ENCODE results near the gene SLC38A10. TPM values are rescaled to one million over a fixed set of nuclear protein-coding genes. Genes with fewer than 3 reads are reported as not detected.

SLC38A10 gene
- total RNA-seq, 4 donors from 2014 or later: 37.8 to 49.8 (median 45.3) TPM

- H3K4me3 ChIP-seq: no peak overlapping the region
- no peak for DNase-seq
- TF ChIP-seq CTCF (IDR thresholded peaks at IDR 0.05) (peak; percentile 71 to 90 (median 84)), POLR2A (IDR thresholded peaks at IDR 0.05) (no peak)
- H3K27me3 ChIP-seq: no peaks in the 10 kb centered on the region
- no peaks in the 10 kb centered on the region for H3K9me3 ChIP-seq
- H3K36me3 ChIP-seq: peaks cover 11 to 61% (median 15%) of the 10 kb centered on the region in 3 donors
- peaks cover 13 to 38% (median 22%) of the 10 kb centered on the region in 3 donors for H3K4me1 ChIP-seq
- intact Hi-C loops (cut with DNase I): loop anchor here (5.0 kb wide), 1 partner anchor 229 kb away; no protein-coding TSS in a partner anchor
- WGBS, 2 donors: 59 to 62% methylated on average over 18 to 19 of the region's 19 CpGs
- H3K27ac ChIP-seq: peak overlapping the region in 1 of 4 donors; percentile 83
Measured at GRCh38 chr17:81253358-81254131, 41.6 kb downstream of the SLC38A10 start.

- H3K4me3 ChIP-seq: no peak overlapping the region
- no peaks in the 10 kb centered on the region for H3K9me3 ChIP-seq
- H3K27ac ChIP-seq: no peak overlapping the region
- no peak for TF ChIP-seq POLR2A (IDR thresholded peaks at IDR 0.05)
- no peak for TF ChIP-seq CTCF (IDR thresholded peaks at IDR 0.05)
- H3K4me1 ChIP-seq: peaks cover 13 to 38% (median 22%) of the 10 kb centered on the region in 3 donors
- H3K27me3 ChIP-seq: no peaks in the 10 kb centered on the region
- WGBS, 2 donors: 75 to 85% methylated on average over 6 to 10 of the region's 15 CpGs
- DNase-seq: no peak
- H3K36me3 ChIP-seq: peaks cover 8 to 55% (median 14%) of the 10 kb centered on the region in 3 donors
- intact Hi-C loops (cut with DNase I): loop anchor here (5.0 kb wide), 1 partner anchor 229 kb away; no protein-coding TSS in a partner anchor
Measured at GRCh38 chr17:81252987-81253329, 42.1 kb downstream of the SLC38A10 start.

- H3K27ac ChIP-seq: no peak overlapping the region
- no peaks in the 10 kb centered on the region for H3K9me3 ChIP-seq
- DNase-seq: no peak
- WGBS, 2 donors: 86 to 87% methylated on average over 8 to 9 of the region's 15 CpGs
- H3K4me1 ChIP-seq: peaks cover 13 to 38% (median 22%) of the 10 kb centered on the region in 3 donors
- no peaks in the 10 kb centered on the region for H3K27me3 ChIP-seq
- H3K36me3 ChIP-seq: peaks cover 8 to 50% (median 14%) of the 10 kb centered on the region in 3 donors
- intact Hi-C loops (cut with DNase I): loop anchor here (5.0 kb wide), 1 partner anchor 230 kb away; no protein-coding TSS in a partner anchor
- TF ChIP-seq POLR2A (IDR thresholded peaks at IDR 0.05) (no peak), CTCF (IDR thresholded peaks at IDR 0.05) (no peak)
- H3K4me3 ChIP-seq: no peak overlapping the region
Measured at GRCh38 chr17:81252326-81252986, 42.7 kb downstream of the SLC38A10 start.

- Histone ChIP-seq H3K4me1 (peaks cover 13 to 35% (median 22%) of the 10 kb centered on the region in 3 donors), H3K36me3 (peaks cover 8 to 48% (median 14%) of the 10 kb centered on the region in 3 donors), H3K9me3 (no peaks in the 10 kb centered on the region), H3K27me3 (no peaks in the 10 kb centered on the region), H3K27ac (no peak overlapping the region), H3K4me3 (no peak overlapping the region)
- TF ChIP-seq POLR2A (IDR thresholded peaks at IDR 0.05) (no peak), CTCF (IDR thresholded peaks at IDR 0.05) (no peak)
- 79 to 93% methylated on average over 17 to 24 of the region's 29 CpGs for WGBS, 2 donors
- intact Hi-C loops (cut with DNase I): loop anchor here (5.0 kb wide), 1 partner anchor 230 kb away; no protein-coding TSS in a partner anchor
- DNase-seq: no peak
Measured at GRCh38 chr17:81251709-81252301, 43.3 kb downstream of the SLC38A10 start.
